Stimulated activated CD8-positive, alpha-beta memory T cell treated with anti-CD3 and anti-CD28 coated beads, Interleukin-15, amount 100 ng/mL, for 4 hours (primary cell): ENCODE results near the gene GFY.

Source experiments
- DNase-seq, 2 donors: peaks; one replicate each; pipeline ENCODE4 v3.0.0-alpha.2; 2020; ENCODE audit warnings: low read depth in 2 of 2

Gene GFY

DNA sequence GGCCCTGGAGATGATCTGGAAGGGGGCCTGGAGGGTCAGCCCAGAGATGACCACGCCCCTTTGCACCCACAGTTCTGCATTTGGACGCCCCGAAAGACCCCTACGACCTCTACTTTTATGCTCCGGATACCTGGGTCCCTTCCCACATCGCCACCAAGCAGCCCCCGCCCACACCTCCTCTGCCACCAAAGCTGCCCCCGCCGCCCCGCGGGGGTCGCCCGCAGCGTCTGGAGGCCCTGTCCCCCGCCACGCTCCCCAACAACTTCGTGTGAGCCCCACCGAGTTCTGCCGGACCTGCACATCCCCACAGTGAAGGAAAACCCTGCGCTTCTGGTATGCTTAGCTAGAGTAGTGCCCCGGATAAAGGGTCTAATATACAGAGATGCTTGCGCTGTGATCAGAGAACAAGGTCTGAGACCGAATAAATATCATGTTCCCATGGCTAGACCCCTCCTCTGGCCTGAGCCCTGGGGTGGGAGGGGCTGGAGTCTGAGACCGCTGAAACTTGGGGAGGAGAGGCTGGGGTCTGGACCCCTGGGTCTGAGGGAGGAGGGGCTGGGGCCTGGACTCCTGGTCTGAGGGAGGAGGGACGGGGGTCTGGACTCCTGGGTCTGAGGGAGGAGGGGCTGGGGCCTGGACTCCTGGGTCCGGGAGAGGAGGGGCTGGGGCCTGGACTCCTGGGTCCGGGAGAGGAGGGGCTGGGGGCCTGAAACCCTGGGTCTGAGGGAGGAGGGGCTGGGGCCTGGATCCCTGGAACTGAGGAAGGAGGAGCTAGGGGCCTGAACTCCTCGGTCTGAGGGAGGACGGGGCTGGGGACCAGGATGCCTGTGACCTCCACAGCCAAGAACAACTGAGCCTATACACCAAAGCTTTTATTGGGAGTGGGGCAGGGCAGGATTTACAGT, 3.6 kb downstream of the GFY start:
- DNase-seq, result no peak

GRCh38 chr19:49430172-49430677, 5.0 kb downstream of the GFY start:
- no peak for DNase-seq

DNA sequence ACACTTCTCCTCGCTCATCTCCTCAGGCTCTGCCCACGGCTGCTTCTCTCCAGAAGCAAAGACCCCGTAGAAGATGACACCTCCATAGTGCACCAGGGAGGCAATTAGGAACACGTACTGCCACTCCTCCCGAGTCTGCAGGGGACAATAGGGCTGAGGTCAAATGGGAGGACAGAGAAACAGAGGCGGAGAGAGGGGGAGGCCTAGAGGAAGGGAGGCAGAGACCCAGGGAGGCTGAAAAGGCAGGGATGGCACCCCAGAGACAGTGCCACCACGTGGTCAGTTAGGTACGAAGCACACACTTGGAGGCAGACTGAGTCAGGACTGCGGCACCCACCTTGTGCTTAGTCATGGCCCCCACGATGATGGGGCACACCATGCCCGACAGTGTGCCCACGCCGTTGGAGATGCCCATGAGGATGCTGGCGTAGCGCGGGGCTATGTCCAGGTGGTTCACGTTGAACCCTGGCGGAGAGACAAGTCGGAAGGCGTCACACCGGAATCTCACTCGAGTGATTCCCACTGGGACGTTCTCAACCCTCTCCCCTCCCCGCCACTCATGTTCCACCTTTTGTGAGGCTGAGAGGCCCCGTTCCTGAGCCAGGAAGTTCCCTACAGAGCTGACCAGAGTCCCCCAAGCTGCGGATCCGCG, 5.6 kb downstream of the GFY start:
- no peak for DNase-seq

DNA sequence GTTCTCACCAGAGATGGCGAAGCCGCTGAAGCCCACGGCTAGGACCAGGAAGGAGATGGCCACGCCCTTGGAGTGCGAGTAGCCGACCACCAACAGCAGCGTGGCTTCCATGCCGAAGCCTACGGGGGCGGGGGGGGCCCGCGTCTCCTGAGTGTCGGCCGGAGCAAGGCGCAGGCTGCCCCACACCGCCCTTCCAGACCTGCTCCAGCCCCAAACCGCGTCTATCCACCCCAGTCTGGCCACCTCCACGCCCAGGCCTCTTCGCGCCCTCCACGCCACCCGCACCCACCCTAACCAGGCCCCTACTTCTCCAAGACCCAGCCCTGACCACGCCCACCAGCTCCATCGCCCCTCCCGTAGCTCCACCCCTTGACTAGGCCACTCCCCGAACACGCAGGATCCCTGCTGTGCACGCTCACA, 6.2 kb downstream of the GFY start:
- no peak for DNase-seq

GRCh38 chr19:49432141-49433073, 7.2 kb downstream of the GFY start:
- no peak for DNase-seq

GRCh38 chr19:49433240-49433901, 8.2 kb downstream of the GFY start:
- DNase-seq, result no peak

- DNase-seq, result no peak
Observed at GRCh38 chr19:49434907-49435583, 9.9 kb downstream of the GFY start.

GRCh38 chr19:49435670-49436069, 10.5 kb downstream of the GFY start:
- DNase-seq, result no peak

- no peak for DNase-seq
Observed at GRCh38 chr19:49436381-49437017, 11.3 kb downstream of the GFY start.

GRCh38 chr19:49437231-49437630, 12.0 kb downstream of the GFY start:
- no peak for DNase-seq

GRCh38 chr19:49438261-49438660, 13.1 kb downstream of the GFY start:
- no peak for DNase-seq

GRCh38 chr19:49439836-49440235, 14.6 kb downstream of the GFY start:
- no peak for DNase-seq

DNA sequence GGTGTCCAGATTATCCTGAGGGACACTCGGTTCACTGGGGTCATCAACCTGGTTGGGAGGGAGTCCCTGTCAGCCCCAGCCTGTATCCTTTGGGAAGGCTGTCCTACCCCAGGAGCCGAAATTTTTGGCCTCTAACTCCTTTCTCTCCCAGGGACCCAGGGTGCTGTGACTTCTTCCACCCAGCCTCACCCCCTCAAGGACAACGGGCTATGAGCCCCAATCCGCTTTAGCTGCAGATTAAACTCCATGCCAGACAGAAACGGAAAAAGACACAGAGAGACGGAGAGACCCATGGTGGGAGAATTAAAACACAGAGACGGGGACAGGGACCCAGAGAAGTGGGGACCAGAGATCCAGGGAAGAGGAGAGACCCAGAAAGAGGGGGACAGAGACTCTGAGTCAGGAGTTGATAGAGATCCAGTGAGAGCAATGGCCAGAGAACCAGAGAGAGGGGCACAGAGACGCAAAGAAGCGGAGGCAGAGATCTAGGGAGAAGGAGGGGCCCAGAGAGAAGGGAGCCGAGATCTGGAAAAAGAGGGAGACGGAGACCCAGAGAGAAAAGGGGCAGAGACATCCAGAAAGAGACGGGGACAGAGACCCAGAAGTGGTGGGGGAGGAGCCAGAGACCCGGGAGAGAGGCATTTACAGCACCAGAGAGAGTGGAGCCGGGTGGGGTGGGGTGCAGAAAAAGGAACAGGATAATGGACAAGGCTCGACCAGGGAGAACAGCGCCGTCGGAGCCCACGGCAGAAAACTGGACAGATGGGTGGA, 15.4 kb downstream of the GFY start:
- DNase-seq, result no peak

DNA sequence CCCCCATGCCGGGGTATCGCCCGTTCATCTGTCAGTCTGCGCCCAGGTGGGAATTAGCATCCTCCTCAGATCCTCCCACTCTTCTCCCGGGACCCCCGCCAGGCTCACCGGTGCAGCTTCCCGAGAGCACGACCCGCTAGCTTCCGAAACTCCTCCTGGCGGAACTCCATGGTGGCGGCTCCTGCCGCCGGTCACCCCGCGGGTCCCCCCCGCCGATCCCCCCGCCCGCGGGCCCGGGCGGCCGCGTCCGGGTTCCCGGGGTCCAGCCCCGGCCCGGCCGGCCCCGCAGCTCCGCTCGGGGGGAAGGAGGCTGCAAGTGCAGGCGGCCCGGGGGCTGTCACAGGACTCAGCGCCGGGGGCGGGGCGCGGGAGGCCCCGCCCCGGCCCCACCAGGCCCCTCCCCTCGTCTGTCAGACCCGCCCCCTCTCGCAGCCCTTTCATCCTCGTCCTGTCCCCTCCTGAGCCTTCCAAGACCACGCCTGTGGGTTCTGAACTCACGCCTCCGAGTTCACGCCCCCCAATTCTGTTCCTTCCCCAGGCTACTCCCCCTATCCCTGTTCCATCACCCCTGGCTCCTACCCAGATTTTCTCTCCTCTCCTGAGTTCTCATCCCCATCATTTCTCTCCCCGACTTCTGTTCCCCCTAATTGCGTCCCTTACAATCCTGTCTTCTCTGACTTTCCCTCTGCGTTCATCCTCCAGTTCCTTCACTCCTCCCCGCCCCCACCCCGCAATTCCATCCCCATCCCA, 16.2 kb downstream of the GFY start, which contains the start of gene SLC17A7:
Gene SLC17A7 (minus strand): TSS at position 318 of the 750 bp plus-strand sequence. CDS start 148 bp downstream, at position 170.
- DNase-seq, result no peak

DNA sequence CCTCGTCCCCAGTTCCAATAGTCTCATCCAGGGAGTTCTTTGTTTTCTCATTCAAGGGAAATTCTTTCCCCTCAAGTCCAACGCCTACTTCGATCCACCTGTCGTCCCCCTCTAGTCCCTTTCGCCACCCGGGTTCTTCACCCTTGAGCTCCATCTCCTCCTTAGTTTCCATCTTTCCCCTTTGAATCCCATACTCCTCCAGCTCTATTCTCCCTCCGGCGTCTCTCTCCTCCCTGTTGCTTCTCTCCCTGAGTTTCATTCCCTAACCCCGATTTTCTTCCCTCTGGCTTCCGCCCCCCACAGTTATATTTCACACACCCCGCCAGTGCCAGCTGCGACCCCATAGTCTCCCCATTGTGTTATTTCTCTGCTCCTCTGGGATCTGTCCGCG, 16.8 kb downstream of the GFY start:
- DNase-seq, result no peak

GRCh38 chr19:49442354-49442753, 17.2 kb downstream of the GFY start:
- DNase-seq, result no peak

- no peak for DNase-seq
Observed at GRCh38 chr19:49442771-49443365, 17.7 kb downstream of the GFY start.
